Brain microvascular endothelial cell (primary cell): ENCODE measurements around the gene TMCC1.
A peak's percentile ranks its signal among the peaks of the same experiment; 100 is the strongest.

Experiments used
- DNase-seq: peaks from one replicate; pipeline ENCODE4 v3.0.0-alpha.2; 2020
- H3K27ac ChIP-seq: fragments of 250-450 bp; sonication (Bioruptor Pico); 2 replicates; pipeline ENCODE4 v1.5.1; 2020; ENCODE audit warnings: mild to moderate bottlenecking, moderate library complexity
- H3K27me3 ChIP-seq: fragments of 250-450 bp; sonication (Bioruptor Pico); replicated peaks from 2 replicates; pipeline ENCODE4 v1.5.1; 2020; ENCODE audit warnings: mild to moderate bottlenecking
- H3K36me3 ChIP-seq: fragments of 250-450 bp; sonication (Bioruptor Pico); replicated peaks from 2 replicates; pipeline ENCODE4 v1.5.1; 2020; ENCODE audit warnings: mild to moderate bottlenecking
- H3K4me3 ChIP-seq: 2 replicates; pipeline ENCODE4 v1.5.1; 2011; ENCODE audit warnings: low read depth, mild to moderate bottlenecking, control low read depth, low read length, moderate library complexity
- CTCF ChIP-seq: IDR thresholded peaks from 2 replicates; pipeline ENCODE4 v1.5.1; 2011; ENCODE audit warnings: low read depth, mild to moderate bottlenecking, moderate library complexity, low read length, control low read depth, inconsistent platforms; ENCODE audit errors: missing control alignments
- in situ Hi-C: cut with HindIII; loops from 2 replicates; pipeline ENCODE4 v1.10.0; 2017; ENCODE audit warnings: low sequenced_read_pairs, low pct_ligation_motif_present

TMCC1 gene

DNA sequence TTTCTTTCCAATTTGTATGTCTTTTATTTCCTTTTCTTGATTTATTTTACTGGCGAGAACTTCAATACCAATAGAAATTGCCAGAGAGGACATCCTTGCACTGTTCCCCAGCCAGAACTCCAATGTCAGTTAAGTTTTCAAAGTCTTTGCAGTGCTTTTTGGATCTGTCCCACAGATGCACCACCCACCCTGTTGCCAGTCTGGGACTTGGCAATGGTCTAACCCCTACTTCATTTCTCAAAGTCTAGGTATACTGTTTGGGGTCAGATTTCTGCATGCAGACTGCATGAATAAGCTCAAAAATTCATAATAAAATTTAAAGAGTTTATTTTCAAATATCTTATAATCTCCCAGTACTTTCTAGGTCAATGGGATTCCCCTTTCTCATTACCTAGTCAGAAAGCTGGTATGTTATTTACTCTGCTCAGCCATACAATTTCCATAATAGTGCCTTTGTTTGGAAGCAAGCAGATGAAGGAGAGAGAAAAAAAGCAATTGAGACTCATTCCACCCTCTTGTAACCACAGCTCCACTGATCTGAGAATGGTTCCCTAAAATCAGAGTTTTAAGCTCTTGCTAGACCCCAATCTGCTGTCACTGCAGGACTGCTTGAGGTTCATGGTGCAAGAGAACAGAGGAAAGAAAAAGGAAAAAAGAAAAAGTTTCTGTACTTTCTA is 161.2 kb downstream of the TMCC1 start:
- no peaks in the 10 kb centered on the region for H3K36me3 ChIP-seq
- no peak overlapping the region for H3K4me3 ChIP-seq
- in situ Hi-C loops: no loop called here
- no peak for TF ChIP-seq CTCF
- H3K27ac ChIP-seq: no peak overlapping the region
- no peaks in the 10 kb centered on the region for H3K27me3 ChIP-seq
- no peak for DNase-seq

GRCh38 chr3:129727707-129728106 is 165.8 kb downstream of the TMCC1 start:
- in situ Hi-C loops: no loop called here
- no peak for DNase-seq
- no peaks in the 10 kb centered on the region for H3K36me3 ChIP-seq
- TF ChIP-seq CTCF: no peak
- H3K27me3 ChIP-seq: no peaks in the 10 kb centered on the region
- no peak overlapping the region for H3K27ac ChIP-seq
- H3K4me3 ChIP-seq: no peak overlapping the region

GRCh38 chr3:129723558-129724324 is 169.8 kb downstream of the TMCC1 start:
- Histone ChIP-seq H3K4me3 (no peak overlapping the region), H3K36me3 (no peaks in the 10 kb centered on the region), H3K27ac (peak overlapping the region; percentile 44), H3K27me3 (no peaks in the 10 kb centered on the region)
- DNase-seq: peak; percentile 83
- TF ChIP-seq CTCF: no peak
- in situ Hi-C loops: no loop called here

DNA sequence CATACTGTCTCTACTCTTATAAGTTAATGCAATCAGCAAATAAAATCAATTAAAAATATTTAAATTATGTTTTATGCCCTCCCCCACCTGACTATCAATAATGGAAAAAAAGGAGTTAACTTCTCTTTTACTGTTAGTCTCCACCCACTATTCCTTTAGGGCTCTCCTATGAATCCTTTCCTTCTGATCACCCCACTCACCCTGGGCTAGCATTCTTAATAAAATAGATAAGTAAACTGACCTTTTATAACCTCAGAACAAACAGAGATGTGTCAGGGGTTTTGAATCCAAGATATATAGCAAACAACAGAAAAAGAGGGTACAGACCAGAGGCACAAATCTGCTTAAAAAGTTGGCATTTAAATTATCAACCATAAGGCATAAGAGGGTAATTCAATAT is 171.0 kb downstream of the TMCC1 start:
- H3K27ac ChIP-seq: no peak overlapping the region
- TF ChIP-seq CTCF: no peak
- no peak overlapping the region for H3K4me3 ChIP-seq
- no peaks in the 10 kb centered on the region for H3K27me3 ChIP-seq
- in situ Hi-C loops: no loop called here
- no peaks in the 10 kb centered on the region for H3K36me3 ChIP-seq
- no peak for DNase-seq

GRCh38 chr3:129718201-129718600 is 175.3 kb downstream of the TMCC1 start:
- no peak for DNase-seq

More at GRCh38 chr3:129718201-129718600, 175.3 kb downstream of the TMCC1 start:
- Histone ChIP-seq H3K27ac (no peak overlapping the region), H3K4me3 (no peak overlapping the region), H3K36me3 (no peaks in the 10 kb centered on the region), H3K27me3 (no peaks in the 10 kb centered on the region)
- TF ChIP-seq CTCF: no peak
- in situ Hi-C loops: no loop called here
